GM23338 (cell line): ENCODE data around the gene DHRS13.
"Not testable (repeated sequence)": the region's sequence is repeated elsewhere in the genome, so short reads cannot be mapped to it uniquely, and the experiment has no call there.

Experiments used
- ETS1 ChIP-seq: IDR thresholded peaks from 2 replicates; pipeline ENCODE4 v1.6.1; 2016; ENCODE audit warnings: antibody characterized with exemption
- EZH2 ChIP-seq: fragments of 200-600 bp; sonication (generic); IDR thresholded peaks from one replicate; pipeline ENCODE4 v1.8.0; 2017; ENCODE audit warnings: antibody characterized with exemption, mild to moderate bottlenecking, low read depth; ENCODE audit not compliant: unreplicated experiment
- JUNB ChIP-seq: IDR thresholded peaks from one replicate; pipeline ENCODE4 v1.6.1; 2016; ENCODE audit warnings: antibody characterized with exemption; ENCODE audit not compliant: unreplicated experiment
- TF ChIP-seq, protein P1 (sequence below), 2 experiments: fragments of 200-600 bp in 1 of 2; sonication (generic) in 1 of 2; conservative IDR thresholded peaks; 2 replicates each; pipeline versions ENCODE4 v1.5.1 to v1.6.1; 2016 to 2017; ENCODE audit warnings: antibody characterized with exemption in 2 of 2, low read depth in 2 of 2, mild to moderate bottlenecking in 2 of 2, moderate library complexity in 1 of 2

- TF ChIP-seq, protein P1, sequence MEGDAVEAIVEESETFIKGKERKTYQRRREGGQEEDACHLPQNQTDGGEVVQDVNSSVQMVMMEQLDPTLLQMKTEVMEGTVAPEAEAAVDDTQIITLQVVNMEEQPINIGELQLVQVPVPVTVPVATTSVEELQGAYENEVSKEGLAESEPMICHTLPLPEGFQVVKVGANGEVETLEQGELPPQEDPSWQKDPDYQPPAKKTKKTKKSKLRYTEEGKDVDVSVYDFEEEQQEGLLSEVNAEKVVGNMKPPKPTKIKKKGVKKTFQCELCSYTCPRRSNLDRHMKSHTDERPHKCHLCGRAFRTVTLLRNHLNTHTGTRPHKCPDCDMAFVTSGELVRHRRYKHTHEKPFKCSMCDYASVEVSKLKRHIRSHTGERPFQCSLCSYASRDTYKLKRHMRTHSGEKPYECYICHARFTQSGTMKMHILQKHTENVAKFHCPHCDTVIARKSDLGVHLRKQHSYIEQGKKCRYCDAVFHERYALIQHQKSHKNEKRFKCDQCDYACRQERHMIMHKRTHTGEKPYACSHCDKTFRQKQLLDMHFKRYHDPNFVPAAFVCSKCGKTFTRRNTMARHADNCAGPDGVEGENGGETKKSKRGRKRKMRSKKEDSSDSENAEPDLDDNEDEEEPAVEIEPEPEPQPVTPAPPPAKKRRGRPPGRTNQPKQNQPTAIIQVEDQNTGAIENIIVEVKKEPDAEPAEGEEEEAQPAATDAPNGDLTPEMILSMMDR (conservative IDR thresholded peaks at IDR 0.05; ENCODE audit: low read depth in 2 of 2) = not testable (repeated sequence)
- not testable (repeated sequence) for TF ChIP-seq EZH2, ETS1, JUNB
Observed at GRCh38 chr17:28893248-28894183, 9.4 kb downstream of the DHRS13 start.
